Lower leg skin (tissue), 4 donors: ENCODE measurements around the gene MTUS2. TPM values are rescaled to one million over a fixed set of nuclear protein-coding genes. Genes with fewer than 3 reads are reported as not detected.

Source experiments
- DNase-seq, 2 donors: peaks; one replicate each; pipeline ENCODE4 v3.0.0-alpha.2; 2019; ENCODE audit warnings: low spot score in 2 of 2
- H3K4me3 ChIP-seq: fragments of 200-600 bp; sonication (generic); 2 replicates; pipeline ENCODE4 v1.5.1; 2017; ENCODE audit warnings: mild to moderate bottlenecking, low read depth; ENCODE audit not compliant: poor library complexity, severe bottlenecking
- CTCF ChIP-seq, 3 donors: fragments of 450-650 bp; IDR thresholded peaks; one replicate each; pipeline ENCODE4 v1.5.1; 2016; ENCODE audit warnings: antibody characterized with exemption in 3 of 3, mild to moderate bottlenecking in 3 of 3, moderate library complexity in 2 of 3
- POLR2A ChIP-seq, 2 donors: fragments of 450-650 bp; IDR thresholded peaks; one replicate each; pipeline ENCODE4 v1.6.1; 2016 to 2017; ENCODE audit warnings: antibody characterized with exemption in 2 of 2, mild to moderate bottlenecking in 1 of 2, moderate library complexity in 1 of 2
- WGBS, 2 donors: methylation state at CpG; one replicate each; pipeline ENCODE4 v1.1.5; 2018; 5-methylcytosine and 5-hydroxymethylcytosine counted together
- intact Hi-C: fragments of 100-400 bp; cut with DNase I; formaldehyde crosslinking; loops from one replicate; pipeline ENCODE4 v1.15.0; 2023; ENCODE audit warnings: low total_unique reads
- total RNA-seq, 4 donors: library from RNA; depleted of rRNA; stranded (reverse); fragments of >200 nt; gene quantifications; one replicate each; pipeline ENCODE4 v1.1.0, GENCODE V29; 2016

The MTUS2 gene
- total RNA-seq, 4 donors from 2014 or later, result 0.13 to 1.9 TPM; not detected in 2

GRCh38 chr13:29396446-29396845 is 576.3 kb downstream of the MTUS2 start:
- 89 to 93% methylated on average over 2 of the region's 2 CpGs for WGBS, 2 donors
- no peak for TF ChIP-seq POLR2A (IDR thresholded peaks at IDR 0.05)
- TF ChIP-seq CTCF (IDR thresholded peaks at IDR 0.05), result no peak
- intact Hi-C loops, result no loop called here
- H3K4me3 ChIP-seq, result no peak overlapping the region
- no peak for DNase-seq

GRCh38 chr13:29397265-29397664 is 577.1 kb downstream of the MTUS2 start:
- intact Hi-C loops, result no loop called here
- DNase-seq, result no peak
- 69 to 75% methylated on average over 3 of the region's 3 CpGs for WGBS, 2 donors
- no peak overlapping the region for H3K4me3 ChIP-seq
- TF ChIP-seq CTCF (IDR thresholded peaks at IDR 0.05) (no peak), POLR2A (IDR thresholded peaks at IDR 0.05) (no peak)

- no peak for DNase-seq
- H3K4me3 ChIP-seq, result no peak overlapping the region
- intact Hi-C loops, result no loop called here
- WGBS, 2 donors, result 38 to 44% methylated on average over 5 of the region's 5 CpGs
- TF ChIP-seq CTCF (IDR thresholded peaks at IDR 0.05) (no peak), POLR2A (IDR thresholded peaks at IDR 0.05) (no peak)
Measured at GRCh38 chr13:29402166-29402636, 582.1 kb downstream of the MTUS2 start.

- intact Hi-C loops, result no loop called here
Measured at GRCh38 chr13:29405401-29405800, 585.3 kb downstream of the MTUS2 start.

GRCh38 chr13:29411481-29411880 is 591.3 kb downstream of the MTUS2 start:
- DNase-seq, result no peak
- H3K4me3 ChIP-seq, result no peak overlapping the region
- intact Hi-C loops, result no loop called here
- 65 to 90% methylated on average over 2 of the region's 2 CpGs for WGBS, 2 donors
- TF ChIP-seq CTCF (IDR thresholded peaks at IDR 0.05) (no peak), POLR2A (IDR thresholded peaks at IDR 0.05) (no peak)

More at GRCh38 chr13:29405401-29405800, 585.3 kb downstream of the MTUS2 start:
- WGBS, 2 donors, result 80 to 81% methylated on average over 8 of the region's 8 CpGs
- H3K4me3 ChIP-seq, result no peak overlapping the region
- no peak for DNase-seq
- no peak for TF ChIP-seq CTCF (IDR thresholded peaks at IDR 0.05)
- no peak for TF ChIP-seq POLR2A (IDR thresholded peaks at IDR 0.05)

- no peak for DNase-seq
- H3K4me3 ChIP-seq, result no peak overlapping the region
- intact Hi-C loops, result no loop called here
- 73 to 80% methylated on average over 3 of the region's 3 CpGs for WGBS, 2 donors
- TF ChIP-seq POLR2A (IDR thresholded peaks at IDR 0.05), result no peak
Measured at GRCh38 chr13:29418026-29418425, 597.9 kb downstream of the MTUS2 start.
